ENCODE measurements around the gene HMGN2. TPM values are rescaled to one million over a fixed set of nuclear protein-coding genes. Genes with fewer than 3 reads are reported as not detected.

HMGN2 gene
- total RNA-seq, 4 donors from 2014 or later: 101 to 194 (median 146) TPM

DNA sequence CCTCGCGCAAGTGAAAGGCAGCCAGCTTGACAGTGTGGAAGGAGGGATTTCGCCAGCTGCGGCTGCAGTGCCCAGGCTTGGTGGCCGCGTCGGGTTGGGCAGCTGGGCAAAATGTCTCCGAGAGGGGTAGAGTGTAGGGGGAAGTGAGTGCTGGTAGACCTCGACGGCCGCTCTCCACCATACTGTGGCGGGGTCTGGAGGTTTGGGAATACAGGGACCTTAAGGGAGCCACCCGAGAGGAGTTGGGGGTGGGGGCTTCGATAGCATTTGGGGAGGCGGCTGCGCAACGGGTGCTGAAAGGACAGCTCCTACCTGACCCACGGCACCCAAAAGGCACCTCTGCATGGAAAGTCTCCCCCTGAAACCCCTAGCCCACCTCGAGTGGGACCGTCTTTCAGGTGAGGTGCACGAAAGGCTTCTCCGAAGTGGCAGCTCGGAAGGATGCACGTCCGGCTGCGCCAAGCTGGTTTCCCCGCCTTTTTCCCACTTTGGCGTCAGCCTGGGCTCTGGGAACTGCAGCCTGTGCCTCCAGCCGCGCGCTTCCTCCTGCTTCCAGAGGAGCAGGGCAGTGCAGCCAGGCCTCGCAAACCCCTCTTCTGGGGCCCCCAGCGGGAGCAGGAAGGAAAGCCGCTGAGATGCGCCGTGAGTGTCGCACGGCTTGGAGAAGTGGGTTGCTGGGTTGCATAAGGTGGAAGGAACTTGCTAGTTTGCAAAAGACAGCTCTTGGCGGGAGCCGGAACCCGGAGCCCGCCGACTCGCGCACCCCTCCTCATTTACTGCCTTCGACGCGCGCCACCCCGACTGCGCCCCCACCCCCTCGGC lies 531 bp upstream of the HMGN2 start:
- peaks cover 35% of the 10 kb centered on the region for H3K36me3 ChIP-seq

DNA sequence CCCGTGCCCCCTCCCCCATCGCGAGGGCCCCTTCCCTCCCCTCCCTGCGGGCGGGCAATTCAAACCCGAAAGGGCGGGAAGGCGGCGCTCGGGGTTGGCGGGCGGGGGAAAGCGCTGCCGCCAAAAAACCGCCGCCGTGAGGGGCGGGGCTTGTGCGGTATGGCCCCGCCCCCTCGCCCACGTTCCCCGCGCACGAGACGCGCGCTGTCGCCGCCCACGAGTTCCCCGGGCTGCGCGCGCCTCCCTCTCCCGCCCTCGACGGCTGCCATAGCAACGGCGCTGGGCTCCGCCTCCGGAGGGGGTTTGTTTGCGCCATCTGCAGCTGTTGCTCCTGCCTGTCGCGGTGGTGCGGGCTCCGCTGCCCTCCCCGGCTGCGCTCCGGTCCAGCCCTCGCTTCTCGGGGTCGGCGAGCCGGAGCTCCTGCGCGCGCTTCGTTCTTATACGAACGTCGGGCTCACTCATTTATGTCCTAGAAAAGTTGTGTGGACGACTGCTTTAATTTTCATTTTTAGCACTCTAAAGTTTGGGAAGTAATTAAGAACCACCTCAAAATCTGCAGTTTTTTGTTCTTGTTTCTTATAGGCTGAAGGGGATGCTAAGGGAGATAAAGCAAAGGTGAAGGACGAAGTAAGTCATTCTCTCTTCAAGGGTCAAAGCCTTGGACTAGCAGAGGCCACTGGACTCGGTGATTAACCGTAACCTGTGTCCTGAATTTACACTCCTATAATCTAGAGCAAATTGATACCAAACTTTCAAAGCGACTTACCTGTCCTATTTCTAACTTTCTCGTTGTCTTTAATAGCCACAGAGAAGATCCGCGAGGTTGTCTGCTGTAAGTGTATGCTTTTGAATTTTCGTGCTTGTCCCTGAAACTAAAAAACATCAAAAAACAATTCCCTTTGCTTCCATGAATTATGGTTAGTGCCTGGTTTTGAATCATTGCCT lies 933 bp downstream of the HMGN2 start:
- H3K4me1 ChIP-seq: peaks cover 55% of the 10 kb centered on the region
- 6% methylated on average over 39 of the region's 71 CpGs for WGBS
- peak; percentile 98 for DNase-seq (ENCODE audit: low spot score in 2 of 2)
- no peaks in the 10 kb centered on the region for H3K9me3 ChIP-seq
- peak overlapping the region; percentile 99 for H3K27ac ChIP-seq
- TF ChIP-seq POLR2AphosphoS5 (IDR thresholded peaks at IDR 0.05): peak in 1 of 3 donors; percentile 78
- no peak for TF ChIP-seq EP300 (IDR thresholded peaks at IDR 0.05)
- TF ChIP-seq POLR2A (IDR thresholded peaks at IDR 0.05): peak in 1 of 2 donors; percentile 59
- TF ChIP-seq, protein P1, sequence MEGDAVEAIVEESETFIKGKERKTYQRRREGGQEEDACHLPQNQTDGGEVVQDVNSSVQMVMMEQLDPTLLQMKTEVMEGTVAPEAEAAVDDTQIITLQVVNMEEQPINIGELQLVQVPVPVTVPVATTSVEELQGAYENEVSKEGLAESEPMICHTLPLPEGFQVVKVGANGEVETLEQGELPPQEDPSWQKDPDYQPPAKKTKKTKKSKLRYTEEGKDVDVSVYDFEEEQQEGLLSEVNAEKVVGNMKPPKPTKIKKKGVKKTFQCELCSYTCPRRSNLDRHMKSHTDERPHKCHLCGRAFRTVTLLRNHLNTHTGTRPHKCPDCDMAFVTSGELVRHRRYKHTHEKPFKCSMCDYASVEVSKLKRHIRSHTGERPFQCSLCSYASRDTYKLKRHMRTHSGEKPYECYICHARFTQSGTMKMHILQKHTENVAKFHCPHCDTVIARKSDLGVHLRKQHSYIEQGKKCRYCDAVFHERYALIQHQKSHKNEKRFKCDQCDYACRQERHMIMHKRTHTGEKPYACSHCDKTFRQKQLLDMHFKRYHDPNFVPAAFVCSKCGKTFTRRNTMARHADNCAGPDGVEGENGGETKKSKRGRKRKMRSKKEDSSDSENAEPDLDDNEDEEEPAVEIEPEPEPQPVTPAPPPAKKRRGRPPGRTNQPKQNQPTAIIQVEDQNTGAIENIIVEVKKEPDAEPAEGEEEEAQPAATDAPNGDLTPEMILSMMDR (IDR thresholded peaks at IDR 0.05): no peak
- H3K36me3 ChIP-seq: peaks cover 36% of the 10 kb centered on the region
- no peaks in the 10 kb centered on the region for H3K27me3 ChIP-seq
- peak overlapping the region; percentile 70 for H3K4me3 ChIP-seq

More for the DNA sequence above, 531 bp upstream of the HMGN2 start:
- TF ChIP-seq POLR2A (IDR thresholded peaks at IDR 0.05) (no peak), EP300 (IDR thresholded peaks at IDR 0.05) (no peak), POLR2AphosphoS5 (IDR thresholded peaks at IDR 0.05) (no peak)
- TF ChIP-seq, protein P1 (IDR thresholded peaks at IDR 0.05): no peak
- DNase-seq (ENCODE audit: low spot score in 2 of 2): peak; percentile 83 to 88
- peaks cover 56% of the 10 kb centered on the region for H3K4me1 ChIP-seq
- no peaks in the 10 kb centered on the region for H3K9me3 ChIP-seq
- no peaks in the 10 kb centered on the region for H3K27me3 ChIP-seq
- WGBS: 2% methylated on average over 25 of the region's 52 CpGs
- H3K4me3 ChIP-seq: peak overlapping the region; percentile 70
- peak overlapping the region; percentile 99 for H3K27ac ChIP-seq

DNA sequence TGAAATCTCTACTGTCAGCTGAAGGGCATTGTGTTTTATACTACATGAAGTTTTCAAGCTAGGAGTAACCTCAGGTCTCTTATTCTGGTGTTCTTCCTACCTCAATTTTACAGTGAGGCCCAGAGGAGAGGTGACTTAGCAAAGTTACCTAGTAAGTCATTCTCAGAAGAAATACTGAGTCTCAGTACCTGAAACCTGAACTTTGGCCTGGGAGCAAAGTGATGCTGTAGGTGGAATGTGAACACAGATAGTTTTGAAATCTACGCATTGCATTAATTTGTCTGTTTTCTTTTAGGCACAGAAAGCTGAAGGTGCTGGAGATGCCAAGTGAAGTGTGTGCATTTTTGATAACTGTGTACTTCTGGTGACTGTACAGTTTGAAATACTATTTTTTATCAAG lies 2.6 kb downstream of the HMGN2 start:
- Histone ChIP-seq H3K9me3 (no peaks in the 10 kb centered on the region), H3K27ac (no peak overlapping the region), H3K27me3 (no peaks in the 10 kb centered on the region), H3K4me1 (peaks cover 38% of the 10 kb centered on the region), H3K36me3 (peaks cover 43% of the 10 kb centered on the region), H3K4me3 (no peak overlapping the region)
- 97% methylated on average over 1 of the region's 1 CpG for WGBS
- DNase-seq (ENCODE audit: low spot score in 2 of 2): no peak
- TF ChIP-seq POLR2AphosphoS5 (IDR thresholded peaks at IDR 0.05) (no peak), EP300 (IDR thresholded peaks at IDR 0.05) (no peak), POLR2A (IDR thresholded peaks at IDR 0.05) (no peak)
- TF ChIP-seq, protein P1 (IDR thresholded peaks at IDR 0.05): no peak

DNA sequence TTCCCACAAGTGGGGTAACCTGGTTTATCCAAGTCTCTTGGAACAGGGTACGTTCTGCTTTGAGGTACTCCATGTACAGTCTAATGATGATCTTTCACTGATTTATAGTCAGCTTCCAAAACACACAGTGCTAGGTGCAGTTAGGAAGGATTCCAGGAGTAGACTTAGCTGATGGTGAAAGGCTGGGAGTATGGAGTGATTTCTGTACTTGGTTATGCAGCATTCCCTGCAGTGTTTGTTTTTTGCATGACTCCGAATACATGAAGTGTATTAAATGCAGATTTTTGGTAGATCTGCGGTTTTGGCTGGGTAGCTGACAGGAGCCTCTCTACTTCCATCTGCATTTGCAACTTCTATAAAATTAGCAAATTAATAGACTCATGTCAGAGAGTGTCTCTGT lies 3.7 kb downstream of the HMGN2 start:
- no peaks in the 10 kb centered on the region for H3K9me3 ChIP-seq
- H3K4me1 ChIP-seq: peaks cover 26% of the 10 kb centered on the region
- H3K27ac ChIP-seq: no peak overlapping the region
- no peak for DNase-seq (ENCODE audit: low spot score in 2 of 2)
- 88% methylated on average over 3 of the region's 3 CpGs for WGBS
- no peak overlapping the region for H3K4me3 ChIP-seq
- no peaks in the 10 kb centered on the region for H3K27me3 ChIP-seq
- peaks cover 45% of the 10 kb centered on the region for H3K36me3 ChIP-seq
- TF ChIP-seq, protein P1 (IDR thresholded peaks at IDR 0.05): no peak
- TF ChIP-seq POLR2AphosphoS5 (IDR thresholded peaks at IDR 0.05) (no peak), POLR2A (IDR thresholded peaks at IDR 0.05) (no peak), EP300 (IDR thresholded peaks at IDR 0.05) (no peak)

All from suprapubic skin (tissue), 4 donors.